T-helper 2 cell treated with Interferon-gamma antibody and Interleukin-4, amounts not matched to agents 100 ng/mL and 5 ng/mL, for 36 hours (primary cell): Measurements from ENCODE around the gene VSIR. TPM values are rescaled to one million over a fixed set of nuclear protein-coding genes. Genes with fewer than 3 reads are reported as not detected.

Experiments used
- intact Hi-C: fragments of 100-400 bp; cut with micrococcal nuclease; formaldehyde crosslinking; loops from one replicate; pipeline ENCODE4 v1.15.1; 2023
- total RNA-seq: library from RNA; stranded (reverse); gene quantifications from 2 replicates; pipeline ENCODE4 v1.2.3, GENCODE V29; 2022

VSIR gene
- total RNA-seq, 1 donor from 2014 or later, result 84.9 TPM

DNA sequence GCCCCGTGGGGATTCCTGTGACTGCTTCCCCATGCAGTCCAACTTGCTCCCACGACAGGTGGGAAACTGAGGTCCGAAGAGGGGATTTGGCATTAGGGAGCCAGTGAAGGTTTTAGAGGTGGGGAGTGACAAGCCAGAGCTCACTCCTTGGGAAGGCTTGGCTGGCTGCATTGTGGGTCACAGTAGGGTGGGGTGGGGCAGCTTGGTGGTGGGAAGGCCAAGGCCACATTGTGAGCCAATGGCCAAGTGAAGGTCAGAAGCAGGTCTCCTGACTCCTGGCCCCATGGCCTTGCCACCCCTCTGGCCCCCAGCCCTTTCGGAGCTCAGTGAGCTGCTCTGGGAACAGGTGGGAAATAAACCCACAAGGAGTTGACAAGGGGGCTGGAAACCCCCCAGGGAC, 56.3 kb downstream of the VSIR start:
- intact Hi-C loops, result no loop called here

DNA sequence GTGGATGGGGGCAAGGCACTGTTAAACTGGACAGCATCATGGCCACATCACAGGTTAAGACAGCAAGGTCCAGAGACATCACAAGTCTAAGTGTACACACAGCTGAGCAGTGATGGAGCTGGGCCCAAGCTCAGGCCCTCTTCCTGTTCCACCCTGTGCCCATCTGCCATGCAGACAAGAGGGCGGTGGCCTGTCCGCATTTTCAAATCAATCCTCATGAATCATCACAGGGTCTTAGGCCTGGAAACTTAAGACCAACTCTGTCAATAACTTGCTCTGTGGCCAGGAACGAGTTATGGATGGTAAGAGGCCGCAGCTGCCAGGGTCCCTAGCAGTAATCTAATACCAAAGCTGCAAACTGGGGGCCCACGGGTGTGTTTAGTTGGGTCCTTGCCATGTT, 56.9 kb downstream of the VSIR start:
- intact Hi-C loops, result no loop called here

DNA sequence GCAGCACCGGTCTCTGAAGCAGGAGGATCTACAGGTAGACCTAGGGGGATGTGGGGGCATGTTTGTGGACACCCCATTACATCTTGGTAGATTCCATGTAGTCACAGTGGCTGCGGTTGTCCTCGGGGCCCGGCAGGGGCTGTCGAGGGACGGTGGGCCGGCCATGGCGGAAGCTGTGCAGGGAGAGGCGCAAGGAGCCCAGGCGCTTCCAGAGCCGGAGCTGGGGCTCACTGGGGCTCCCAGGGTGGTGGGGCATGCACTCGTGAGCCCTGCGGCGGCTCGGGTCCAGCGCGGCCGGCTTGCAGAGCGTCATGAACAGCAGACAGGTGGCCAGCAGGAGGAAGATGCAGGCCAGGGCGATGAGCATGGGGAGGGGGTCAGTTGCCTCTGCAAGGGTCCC, 57.5 kb downstream of the VSIR start:
- intact Hi-C loops, result no loop called here

DNA sequence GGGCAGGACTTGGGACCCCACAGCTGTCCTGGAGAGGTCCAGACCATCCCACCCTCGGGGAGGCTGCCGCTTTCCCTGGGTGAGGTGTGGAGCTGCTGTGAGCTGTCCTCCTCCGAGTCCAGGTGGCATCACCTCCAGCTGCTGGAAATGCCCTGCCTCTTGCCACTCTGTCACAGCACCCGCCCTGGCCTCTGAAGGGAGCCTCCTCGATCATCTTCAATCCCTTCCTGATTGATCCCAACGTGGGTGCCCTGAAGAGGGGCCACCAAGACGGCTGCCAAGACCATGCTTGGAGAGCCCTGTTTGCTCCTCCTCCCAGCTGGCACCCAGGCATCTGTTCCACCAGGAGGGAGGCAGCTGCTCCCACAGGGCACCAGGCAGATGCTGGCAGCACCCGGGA, 58.3 kb downstream of the VSIR start:
- intact Hi-C loops, result no loop called here

DNA sequence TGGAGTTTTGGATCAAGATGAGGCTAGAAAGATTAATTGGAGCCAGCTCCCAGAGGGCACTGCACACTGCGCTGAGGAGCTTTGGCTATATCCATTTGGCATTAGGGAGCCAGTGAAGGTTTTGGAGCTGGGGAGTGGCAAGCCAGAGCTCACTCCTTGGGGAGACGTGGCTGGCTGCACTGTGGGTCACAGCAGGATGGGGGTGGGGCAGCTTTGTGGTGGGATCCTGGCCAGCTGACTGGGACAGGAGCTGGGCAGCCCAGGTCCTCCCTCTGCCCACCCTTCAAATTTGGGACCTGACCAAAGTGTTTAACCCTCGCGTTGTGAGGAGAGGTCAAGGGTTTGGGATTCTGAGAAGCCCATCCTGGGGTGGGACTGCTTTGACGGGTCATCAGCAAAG, 58.7 kb downstream of the VSIR start:
- intact Hi-C loops, result loop anchor here (1.0 to 5.0 kb wide), 2 partner anchors 13 to 58 kb away; partner anchors contain the start of gene VSIR

DNA sequence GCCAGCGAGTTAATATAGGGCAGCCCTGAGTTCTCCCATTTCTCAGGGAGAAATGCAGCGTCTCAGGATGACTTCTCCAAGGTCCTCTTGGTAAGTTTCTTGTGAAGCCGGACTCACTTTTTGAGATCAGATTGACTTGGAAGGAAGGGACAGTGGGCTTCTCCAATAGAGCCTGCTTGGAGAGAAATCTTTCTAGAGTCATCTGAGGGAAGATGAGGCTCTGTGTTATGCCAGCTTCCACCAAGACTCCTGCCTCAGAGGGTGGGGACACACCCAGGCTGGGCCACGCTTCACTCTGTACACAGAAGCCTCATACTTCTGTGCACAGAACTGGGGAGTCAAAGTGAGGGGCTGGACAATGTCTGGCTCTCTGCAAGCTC, 59.3 kb downstream of the VSIR start:
- intact Hi-C loops, result loop anchor here (1.0 to 5.0 kb wide), 2 partner anchors 13 to 58 kb away; partner anchors contain the start of gene VSIR

DNA sequence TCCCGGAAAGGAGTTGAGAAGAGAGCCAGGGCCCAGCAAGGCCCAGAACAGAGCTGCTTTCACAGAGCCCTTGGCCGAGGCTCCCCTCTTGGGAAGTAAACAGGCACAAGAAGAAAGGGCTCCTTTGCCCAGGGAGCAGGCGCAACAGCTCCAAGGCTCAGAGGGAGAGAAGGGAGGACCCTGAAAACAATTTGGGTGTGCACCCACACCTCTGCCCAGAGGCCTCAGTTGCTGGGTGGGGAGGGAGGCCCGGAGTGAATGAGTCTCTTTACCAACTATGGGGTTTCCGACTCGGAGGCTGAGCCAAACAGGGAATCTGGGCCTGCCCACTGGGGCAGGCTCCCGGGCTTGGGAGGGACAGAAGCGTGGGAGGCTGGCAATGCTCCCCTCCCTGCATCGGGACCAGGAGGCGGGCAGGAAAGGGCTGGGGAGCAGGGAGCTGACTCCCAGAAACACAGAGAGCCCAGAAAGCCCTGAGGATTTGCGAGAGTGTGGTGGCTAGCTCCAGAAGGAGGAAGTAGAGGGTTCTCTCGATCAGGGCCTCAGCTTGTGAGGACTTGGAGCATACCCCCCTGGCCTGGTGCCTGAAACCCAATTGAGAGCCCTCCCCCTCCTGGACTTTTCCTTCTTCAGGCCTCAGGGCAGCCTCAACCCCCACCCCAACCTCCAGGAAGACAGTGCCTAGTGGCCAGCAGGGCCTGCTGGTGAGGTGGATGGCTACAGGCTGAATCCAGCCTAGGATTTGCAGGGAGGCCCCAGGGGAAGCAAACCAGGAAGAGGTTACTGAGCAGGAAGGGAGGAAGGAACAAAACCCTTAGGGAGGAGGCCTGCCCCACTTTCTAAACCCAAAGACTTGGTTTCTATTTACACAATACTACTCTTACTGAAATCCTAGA, 59.9 kb downstream of the VSIR start:
- intact Hi-C loops, result loop anchor here (1.0 to 5.0 kb wide), 2 partner anchors 14 to 59 kb away; partner anchors contain the start of gene VSIR

DNA sequence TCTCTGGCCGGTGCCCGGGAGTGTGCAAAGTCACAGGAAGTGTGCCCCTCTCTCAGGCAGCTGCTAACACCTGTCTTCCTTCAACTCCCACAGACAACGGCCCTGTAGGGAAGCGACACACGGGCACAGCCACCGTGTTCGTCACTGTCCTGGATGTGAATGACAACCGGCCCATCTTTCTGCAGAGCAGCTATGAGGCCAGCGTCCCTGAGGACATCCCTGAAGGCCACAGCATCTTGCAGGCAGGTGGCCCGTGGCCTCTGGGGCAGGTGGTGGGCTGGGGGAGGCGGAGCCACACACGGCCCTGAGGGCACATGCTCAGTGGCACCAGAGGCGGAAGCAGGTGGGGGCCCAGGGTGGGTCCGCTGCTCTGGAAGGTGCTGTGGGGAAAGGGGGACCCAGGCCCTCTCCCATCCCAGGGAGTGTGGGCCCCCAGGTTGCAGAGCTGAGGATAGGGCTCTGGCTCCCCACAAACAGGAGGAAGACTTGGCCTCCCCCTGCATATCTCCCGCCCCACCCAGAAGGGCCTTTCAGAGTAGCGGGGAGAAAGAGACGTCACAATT, 60.7 kb downstream of the VSIR start:
- intact Hi-C loops, result loop anchor here (5.0 kb wide), 1 partner anchor 60 kb away; the partner anchor contains the start of gene VSIR

DNA sequence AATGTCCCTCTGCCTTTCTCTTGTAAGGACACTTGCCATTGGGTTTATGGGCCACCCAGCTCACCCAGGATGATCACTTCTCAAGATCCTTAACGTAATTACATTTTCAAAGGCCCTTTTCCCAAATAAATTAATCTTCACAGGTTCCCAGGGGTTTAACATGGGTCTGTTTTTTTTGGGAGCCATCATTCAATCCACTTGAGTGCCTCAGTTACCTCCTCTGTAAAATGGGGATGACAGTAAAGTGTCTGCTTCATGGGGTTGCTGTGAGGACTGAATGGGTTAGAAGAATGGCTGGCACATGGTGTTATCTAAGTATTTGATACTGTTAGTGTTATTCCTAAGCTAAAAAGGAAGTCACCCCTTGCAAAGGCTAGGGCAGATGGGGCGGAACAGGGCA, 61.1 kb downstream of the VSIR start:
- intact Hi-C loops, result loop anchor here (5.0 kb wide), 1 partner anchor 60 kb away; the partner anchor contains the start of gene VSIR

DNA sequence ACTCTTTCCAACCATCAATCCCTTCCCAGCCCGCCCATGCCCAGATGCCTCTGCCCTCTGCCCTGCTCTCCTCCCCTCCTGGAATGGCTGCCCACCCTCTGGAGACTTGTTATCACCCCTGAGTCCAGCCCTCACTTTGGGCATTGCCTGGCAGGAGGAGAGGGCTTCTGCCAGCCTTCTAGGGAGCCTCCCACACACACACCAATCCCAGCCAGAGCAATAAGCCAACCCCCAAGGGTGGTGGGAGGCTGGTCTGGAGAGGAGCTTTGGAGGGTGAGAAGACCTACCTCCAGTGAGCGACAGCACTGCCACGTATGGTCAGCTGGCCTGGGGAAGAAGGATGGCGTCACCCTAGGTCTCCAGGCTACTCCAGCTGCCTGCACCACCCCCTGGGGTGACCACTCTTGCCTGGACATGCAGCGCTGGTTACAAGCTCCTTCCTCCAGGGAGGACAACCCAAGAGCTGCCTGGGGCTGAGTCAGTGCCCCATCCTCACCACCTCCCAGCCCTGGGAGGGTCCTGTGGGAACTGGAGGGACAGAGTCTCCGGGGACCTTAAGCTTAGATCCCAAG, 62.2 kb downstream of the VSIR start:
- intact Hi-C loops, result loop anchor here (5.0 kb wide), 1 partner anchor 61 kb away; the partner anchor contains the start of gene VSIR

DNA sequence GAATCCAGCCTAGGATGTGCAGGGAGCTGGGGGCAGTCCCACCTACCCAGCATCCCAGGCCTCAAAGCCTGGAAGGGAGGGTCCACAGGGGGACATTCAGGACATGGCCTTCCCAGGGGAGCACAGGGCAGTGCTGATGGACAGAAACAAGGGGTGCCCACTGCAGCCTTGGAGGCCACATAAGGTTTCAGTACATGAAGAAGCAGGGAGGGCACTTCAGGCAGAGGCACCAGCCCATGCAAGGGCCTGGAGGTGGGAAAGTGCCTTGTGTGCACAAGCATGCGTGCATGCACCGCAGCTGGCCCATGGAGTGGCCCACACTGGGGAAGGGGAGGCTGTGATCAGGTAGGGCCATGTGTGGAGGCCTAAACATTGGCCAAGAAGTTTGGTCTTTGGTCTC, 62.8 kb downstream of the VSIR start:
- intact Hi-C loops, result loop anchor here (5.0 kb wide), 1 partner anchor 62 kb away; the partner anchor contains the start of gene VSIR

DNA sequence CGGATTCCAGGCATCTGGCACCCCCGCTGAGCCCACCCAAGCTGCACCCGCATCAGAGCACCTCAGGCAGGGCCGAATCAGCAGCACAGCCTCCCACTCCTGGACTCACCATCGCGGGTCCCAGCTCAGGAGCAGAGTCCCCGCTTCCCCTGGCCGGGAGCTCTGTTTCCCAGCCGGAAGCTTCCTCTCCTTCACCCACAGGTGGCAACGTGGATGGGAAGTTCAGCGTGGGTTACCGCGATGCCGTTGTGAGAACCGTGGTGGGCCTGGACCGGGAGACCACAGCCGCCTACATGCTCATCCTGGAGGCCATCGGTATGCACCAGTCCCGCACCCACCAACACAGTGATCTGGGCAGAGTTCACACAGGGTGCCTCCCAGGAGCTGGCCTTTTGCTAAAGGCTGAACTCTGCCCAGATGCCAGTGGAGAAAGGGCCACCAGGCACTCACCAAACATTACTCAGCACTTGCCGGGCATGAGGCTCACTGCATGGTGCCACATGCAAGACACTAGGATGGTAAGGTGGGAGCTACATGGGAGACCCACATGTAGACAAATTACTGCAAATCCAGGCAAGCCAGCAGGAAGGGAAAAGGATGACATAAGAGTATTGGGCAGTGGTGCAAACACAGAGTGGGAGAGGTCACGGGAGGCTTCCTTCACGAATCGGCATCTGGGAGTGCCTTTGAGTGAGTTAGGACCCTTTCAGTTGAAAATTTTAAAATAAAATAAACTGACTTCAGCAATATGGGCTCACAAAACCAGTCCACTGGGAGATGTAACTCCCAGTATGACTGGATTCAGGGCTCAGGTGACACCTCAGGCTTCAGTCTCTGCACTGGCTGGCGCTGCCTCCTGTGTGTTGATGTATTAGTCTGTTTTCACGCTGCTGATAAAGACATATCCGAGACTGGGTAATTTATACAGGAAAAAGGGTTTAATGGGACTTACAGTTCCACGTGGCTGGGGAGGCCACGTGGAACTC, 64.1 kb downstream of the VSIR start:
- intact Hi-C loops, result loop anchor here (1.0 to 5.0 kb wide), 4 partner anchors 40 to 390 kb away; partner anchors contain the start of gene SLC29A3

DNA sequence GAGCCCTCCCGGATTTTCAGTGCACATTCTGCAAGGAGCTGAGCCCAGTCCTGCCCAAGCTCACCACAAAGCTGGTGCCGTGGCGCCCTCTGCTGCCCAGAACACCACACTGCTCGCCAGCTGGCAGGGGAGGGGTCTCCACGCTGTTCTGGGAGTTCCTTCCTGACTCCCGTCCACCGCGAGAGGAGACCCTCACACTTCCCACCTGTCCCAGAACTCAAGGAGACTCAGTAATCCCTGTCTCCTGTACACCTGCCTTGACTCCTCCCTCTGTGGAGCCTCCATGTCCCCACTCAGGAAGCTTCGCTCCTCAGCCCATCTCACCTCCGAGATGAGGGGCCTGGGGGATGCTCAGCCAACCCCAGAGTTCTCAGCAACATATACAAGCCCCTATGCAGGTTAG, 65.0 kb downstream of the VSIR start:
- intact Hi-C loops, result loop anchor here (1.0 to 5.0 kb wide), 4 partner anchors 40 to 389 kb away; partner anchors contain the start of gene SLC29A3

DNA sequence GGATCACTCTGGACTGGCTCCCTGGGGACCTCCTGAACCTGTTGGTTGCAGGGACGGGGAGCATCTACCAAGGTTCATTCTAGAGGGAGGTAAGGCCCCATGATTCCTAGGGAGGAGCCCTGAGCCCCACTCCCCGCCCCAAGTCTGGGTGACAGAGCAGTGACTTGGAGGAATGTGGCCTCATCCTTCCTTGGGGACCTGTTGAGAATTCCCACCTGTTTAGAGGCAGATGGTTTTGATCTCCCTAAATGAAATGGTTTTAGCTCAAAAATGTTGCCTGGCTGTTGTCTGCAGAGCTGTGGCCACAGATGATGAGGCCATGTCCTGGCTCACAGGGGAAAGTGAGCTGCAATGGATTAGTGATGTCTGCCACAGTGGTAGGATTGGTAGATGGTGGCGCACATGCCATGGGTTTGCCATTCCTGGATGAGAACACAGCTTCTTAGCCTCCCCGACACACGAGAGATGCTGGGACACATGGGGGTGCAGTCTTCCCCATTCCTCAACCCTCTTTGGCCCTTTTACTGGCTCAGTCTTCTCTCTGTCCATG, 66.0 kb downstream of the VSIR start:
- intact Hi-C loops, result loop anchor here (5.0 kb wide), 2 partner anchors 105 to 325 kb away; no protein-coding TSS in a partner anchor

DNA sequence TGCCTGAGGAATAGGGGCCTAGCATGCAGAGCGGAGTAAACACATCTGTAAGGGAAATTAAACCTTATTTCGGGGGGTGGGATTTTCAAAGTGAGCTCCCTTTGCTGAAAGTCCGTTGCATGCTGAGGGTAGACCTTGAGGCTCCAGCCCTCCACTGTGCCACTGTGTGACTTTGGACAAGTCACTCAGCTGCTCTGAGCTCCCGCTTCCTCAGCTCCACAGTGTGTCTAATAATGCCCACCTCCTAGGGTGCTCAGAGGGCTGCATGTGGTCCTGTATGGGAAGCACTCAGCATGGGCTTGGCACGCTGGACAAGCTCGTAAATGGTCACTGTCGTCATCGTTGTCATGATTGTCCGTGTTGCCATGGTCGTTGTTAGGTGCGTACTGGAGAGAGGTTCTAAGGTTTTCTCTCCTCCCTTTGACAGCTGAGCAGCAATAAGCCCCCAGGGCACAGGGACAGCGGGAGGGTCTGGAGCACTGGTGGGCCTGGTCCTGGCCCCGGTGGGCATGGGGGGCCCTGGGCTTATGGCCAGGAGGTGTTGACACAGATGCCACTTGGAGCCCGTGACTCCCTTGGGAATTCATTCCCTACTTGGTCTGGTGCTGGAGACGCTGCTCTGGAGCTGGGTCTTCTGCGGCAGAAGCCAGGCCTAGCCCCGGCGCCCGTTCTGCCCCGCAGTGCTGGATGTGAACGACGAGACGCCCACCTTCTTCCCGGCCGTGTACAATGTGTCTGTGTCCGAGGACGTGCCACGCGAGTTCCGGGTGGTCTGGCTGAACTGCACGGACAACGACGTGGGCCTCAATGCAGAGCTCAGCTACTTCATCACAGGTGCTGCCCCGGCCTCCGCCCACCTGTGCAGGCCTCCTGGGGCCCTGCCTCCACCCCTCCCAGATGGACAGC, 66.9 kb downstream of the VSIR start:
- intact Hi-C loops, result loop anchor here (5.0 kb wide), 2 partner anchors 106 to 324 kb away; no protein-coding TSS in a partner anchor

DNA sequence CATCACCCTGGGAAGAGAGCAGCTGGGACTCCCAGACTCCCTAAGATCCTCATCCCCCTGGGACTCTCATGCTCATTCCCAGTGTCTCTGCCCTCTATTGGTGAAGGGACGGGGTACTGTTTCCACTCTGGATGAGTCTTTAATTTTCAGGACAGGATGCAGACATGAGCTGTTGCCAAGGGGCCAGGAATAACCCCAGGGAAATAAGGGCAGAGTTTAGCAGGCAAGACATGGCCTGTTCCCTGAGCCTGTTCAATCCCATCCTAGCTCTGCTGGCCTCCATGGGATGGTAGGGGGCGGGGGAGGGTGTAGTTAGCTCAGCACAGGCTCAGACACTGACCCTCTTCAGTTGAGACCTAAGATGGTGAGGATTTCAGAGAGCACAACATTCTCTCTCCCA, 67.7 kb downstream of the VSIR start:
- intact Hi-C loops, result loop anchor here (5.0 kb wide), 2 partner anchors 107 to 323 kb away; no protein-coding TSS in a partner anchor

DNA sequence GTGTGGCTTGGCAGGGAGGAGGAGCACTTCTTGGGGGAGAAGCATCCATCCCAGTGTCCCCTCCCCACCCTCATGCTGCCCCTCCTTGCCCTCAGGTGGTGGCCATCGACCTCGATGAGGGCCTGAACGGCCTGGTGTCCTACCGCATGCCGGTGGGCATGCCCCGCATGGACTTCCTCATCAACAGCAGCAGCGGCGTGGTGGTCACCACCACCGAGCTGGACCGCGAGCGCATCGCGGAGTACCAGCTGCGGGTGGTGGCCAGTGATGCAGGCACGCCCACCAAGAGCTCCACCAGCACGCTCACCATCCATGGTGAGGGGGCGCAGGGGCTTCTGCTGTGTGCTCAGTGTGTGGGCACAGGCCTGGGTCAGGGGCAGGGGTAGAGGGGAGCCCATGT, 68.5 kb downstream of the VSIR start:
- intact Hi-C loops, result loop anchor here (5.0 kb wide), 2 partner anchors 107 to 323 kb away; no protein-coding TSS in a partner anchor

DNA sequence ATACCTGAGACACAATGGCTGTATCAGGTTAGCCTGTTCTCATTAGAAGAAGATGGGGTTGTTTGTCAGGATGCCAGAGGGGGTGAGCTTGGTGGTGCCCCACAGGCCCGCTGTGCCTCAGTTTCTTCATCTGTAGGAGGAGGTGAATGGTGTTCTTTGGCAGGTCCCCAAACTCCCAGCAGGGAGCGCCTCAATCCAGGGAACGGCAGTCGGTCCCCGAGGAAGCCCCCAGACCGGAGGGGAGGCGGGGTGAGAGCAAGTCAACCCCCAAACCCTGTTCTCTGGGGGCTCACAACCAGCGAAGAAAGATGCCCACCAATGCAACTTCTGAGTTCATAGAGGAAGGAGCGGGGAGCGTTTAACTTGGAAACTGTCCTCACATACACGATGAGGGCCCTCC, 69.7 kb downstream of the VSIR start:
- intact Hi-C loops, result no loop called here
